ENCODE data around the gene GBP2. TPM values are rescaled to one million over a fixed set of nuclear protein-coding genes. Genes with fewer than 3 reads are reported as not detected.

Gene GBP2
- total RNA-seq, 1 donor from 2014 or later, result 0.79 TPM

GRCh38 chr1:89149229-89149628 lies 23.3 kb upstream of the GBP2 start:
- DNase-seq (ENCODE audit: low read depth), result peak; percentile 10

GRCh38 chr1:89147678-89148658 lies 22.1 kb upstream of the GBP2 start:
- no peak overlapping the region for H3K4me3 ChIP-seq (ENCODE audit: low read depth, low read length)
- no peaks in the 10 kb centered on the region for H3K36me3 ChIP-seq (ENCODE audit: control insufficient read depth, insufficient read depth, low read length)
- no peak for TF ChIP-seq CTCF (IDR thresholded peaks at IDR 0.05; ENCODE audit: insufficient read depth, low read length, severe bottlenecking)
- FAIRE-seq (no peak), DNase-seq (ENCODE audit: low read depth) (no peak)
- no peaks in the 10 kb centered on the region for H3K27me3 ChIP-seq (ENCODE audit: control insufficient read depth, insufficient read depth, low read length)

More at GRCh38 chr1:89149229-89149628, 23.3 kb upstream of the GBP2 start:
- H3K27me3 ChIP-seq (ENCODE audit: control insufficient read depth, insufficient read depth, low read length), result no peaks in the 10 kb centered on the region
- H3K4me3 ChIP-seq (ENCODE audit: low read depth, low read length), result no peak overlapping the region
- TF ChIP-seq CTCF (IDR thresholded peaks at IDR 0.05; ENCODE audit: insufficient read depth, low read length, severe bottlenecking), result peak; percentile 22
- FAIRE-seq, result no peak
- no peaks in the 10 kb centered on the region for H3K36me3 ChIP-seq (ENCODE audit: control insufficient read depth, insufficient read depth, low read length)

GRCh38 chr1:89146721-89147120 lies 20.8 kb upstream of the GBP2 start:
- FAIRE-seq (no peak), DNase-seq (ENCODE audit: low read depth) (no peak)
- no peak for TF ChIP-seq CTCF (IDR thresholded peaks at IDR 0.05; ENCODE audit: insufficient read depth, low read length, severe bottlenecking)
- Histone ChIP-seq H3K36me3 (ENCODE audit: control insufficient read depth, insufficient read depth, low read length) (no peaks in the 10 kb centered on the region), H3K4me3 (ENCODE audit: low read depth, low read length) (no peak overlapping the region), H3K27me3 (ENCODE audit: control insufficient read depth, insufficient read depth, low read length) (no peaks in the 10 kb centered on the region)

GRCh38 chr1:89143484-89143883 lies 17.6 kb upstream of the GBP2 start:
- Histone ChIP-seq H3K27me3 (ENCODE audit: control insufficient read depth, insufficient read depth, low read length) (no peaks in the 10 kb centered on the region), H3K4me3 (ENCODE audit: low read depth, low read length) (no peak overlapping the region), H3K36me3 (ENCODE audit: control insufficient read depth, insufficient read depth, low read length) (no peaks in the 10 kb centered on the region)
- TF ChIP-seq CTCF (IDR thresholded peaks at IDR 0.05; ENCODE audit: insufficient read depth, low read length, severe bottlenecking), result no peak
- DNase-seq (ENCODE audit: low read depth) (no peak), FAIRE-seq (no peak)

- Histone ChIP-seq H3K4me3 (ENCODE audit: low read depth, low read length) (no peak overlapping the region), H3K36me3 (ENCODE audit: control insufficient read depth, insufficient read depth, low read length) (no peaks in the 10 kb centered on the region), H3K27me3 (ENCODE audit: control insufficient read depth, insufficient read depth, low read length) (no peaks in the 10 kb centered on the region)
- TF ChIP-seq CTCF (IDR thresholded peaks at IDR 0.05; ENCODE audit: insufficient read depth, low read length, severe bottlenecking), result no peak
- DNase-seq (ENCODE audit: low read depth) (no peak), FAIRE-seq (no peak)
Observed at GRCh38 chr1:89142160-89142559, 16.2 kb upstream of the GBP2 start.

Measured in bronchial epithelial cell (primary cell).